ENCODE data around the gene NGLY1.
A peak's percentile ranks its signal among the peaks of the same experiment; 100 is the strongest.

NGLY1 gene

DNA sequence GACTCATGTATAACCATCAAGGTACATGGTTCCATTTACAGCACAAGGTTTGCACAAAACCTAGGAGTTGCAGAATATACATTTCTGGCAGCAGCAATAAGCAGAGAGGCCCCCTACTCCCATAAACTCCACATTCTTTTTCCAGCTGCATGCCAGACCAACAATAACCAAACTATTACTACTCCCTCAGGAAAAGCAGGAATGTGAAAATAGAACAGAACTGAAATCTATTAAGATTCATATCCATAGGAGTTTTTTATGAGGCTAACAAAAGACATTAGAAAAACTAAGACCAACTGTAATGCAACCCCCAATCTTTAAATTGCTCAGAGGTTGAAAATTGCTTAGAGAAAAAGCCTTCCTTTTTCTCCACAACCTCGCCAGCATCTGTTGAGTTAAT is 90.9 kb downstream of the NGLY1 start:
- DNase-seq (ENCODE audit: insufficient read length, low spot score) (no peak), FAIRE-seq (no peak)
- no peak for TF ChIP-seq PAX5 (IDR thresholded peaks at IDR 0.05; ENCODE audit: insufficient read depth, low read length, severe bottlenecking)
- no peak for TF ChIP-seq POLR2AphosphoS5 (IDR thresholded peaks at IDR 0.05; ENCODE audit: low read depth, low read length)
- no peak for TF ChIP-seq POLR2A (IDR thresholded peaks at IDR 0.05; ENCODE audit: low read depth, low read length)
- no peak for TF ChIP-seq SPI1 (IDR thresholded peaks at IDR 0.05; ENCODE audit: low read depth, low read length)
- no peak for TF ChIP-seq POU2F2 (IDR thresholded peaks at IDR 0.05; ENCODE audit: low read depth, low read length)
- TF ChIP-seq TAF1 (IDR thresholded peaks at IDR 0.05; ENCODE audit: low read depth, low read length) = no peak

DNA sequence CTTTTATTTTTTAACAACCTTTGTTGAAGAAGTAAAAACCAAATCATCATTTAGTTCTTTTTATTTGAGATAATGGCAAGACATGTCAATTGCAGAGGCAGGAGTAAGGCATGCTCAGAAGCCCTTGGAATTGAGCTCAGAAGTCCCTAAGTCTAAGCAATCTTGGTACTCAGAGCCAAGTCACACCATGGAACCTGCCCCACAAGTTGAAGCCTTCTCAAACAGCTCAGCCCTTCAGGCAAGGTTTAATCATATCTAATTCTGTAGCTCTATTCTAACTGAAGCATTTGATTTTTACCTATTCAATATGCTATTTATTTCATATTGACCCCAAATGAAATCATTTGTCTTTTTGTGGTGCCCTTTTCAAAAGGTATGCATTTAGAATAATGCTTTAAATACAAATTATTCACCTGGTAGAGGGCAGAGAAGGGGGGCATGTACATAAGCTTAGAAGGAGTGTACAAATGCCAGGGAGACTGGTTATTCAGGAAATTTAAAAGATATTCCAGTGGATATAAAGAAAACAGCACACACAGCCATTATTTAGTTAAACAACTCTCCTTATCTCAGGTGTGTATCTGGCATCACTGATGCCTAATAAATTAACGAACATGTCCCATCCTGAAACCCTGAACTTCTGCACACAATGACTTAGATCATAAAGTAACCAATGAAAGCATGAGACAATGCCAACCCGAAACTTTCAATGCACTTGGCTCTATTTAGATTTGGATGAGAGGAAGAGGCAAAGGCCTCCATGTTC is 92.3 kb downstream of the NGLY1 start:
- FAIRE-seq (no peak), DNase-seq (ENCODE audit: insufficient read length, low spot score) (no peak)
- no peak for TF ChIP-seq POLR2AphosphoS5 (IDR thresholded peaks at IDR 0.05; ENCODE audit: low read depth, low read length)
- TF ChIP-seq TAF1 (IDR thresholded peaks at IDR 0.05; ENCODE audit: low read depth, low read length) = no peak
- TF ChIP-seq POLR2A (IDR thresholded peaks at IDR 0.05; ENCODE audit: low read depth, low read length) = no peak
- TF ChIP-seq POU2F2 (IDR thresholded peaks at IDR 0.05; ENCODE audit: low read depth, low read length) = no peak
- TF ChIP-seq SPI1 (IDR thresholded peaks at IDR 0.05; ENCODE audit: low read depth, low read length) = no peak
- no peak for TF ChIP-seq PAX5 (IDR thresholded peaks at IDR 0.05; ENCODE audit: insufficient read depth, low read length, severe bottlenecking)

DNA sequence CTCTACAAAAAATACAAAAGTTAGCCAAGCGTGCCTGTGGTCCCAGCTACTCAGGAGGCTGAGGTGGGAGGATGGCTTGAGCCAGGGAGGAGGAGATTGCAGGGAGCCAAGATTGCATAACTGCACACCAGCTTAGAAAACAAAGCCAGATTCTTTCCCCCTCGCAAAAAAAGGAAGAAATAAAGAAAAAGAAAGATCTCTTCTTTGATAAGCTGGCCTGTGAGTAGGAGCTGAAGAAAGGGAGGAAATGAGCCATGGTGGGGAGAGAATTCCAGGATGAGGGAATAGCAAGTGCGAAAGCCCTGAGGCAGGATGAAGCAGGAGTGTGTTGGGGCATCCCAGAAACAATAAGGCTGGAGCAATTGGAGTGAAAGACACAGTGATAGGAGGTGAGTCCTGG is 94.0 kb downstream of the NGLY1 start:
- TF ChIP-seq PAX5 (IDR thresholded peaks at IDR 0.05; ENCODE audit: insufficient read depth, low read length, severe bottlenecking) = no peak
- TF ChIP-seq POLR2AphosphoS5 (IDR thresholded peaks at IDR 0.05; ENCODE audit: low read depth, low read length) = no peak
- TF ChIP-seq TAF1 (IDR thresholded peaks at IDR 0.05; ENCODE audit: low read depth, low read length) = no peak
- TF ChIP-seq SPI1 (IDR thresholded peaks at IDR 0.05; ENCODE audit: low read depth, low read length) = no peak
- no peak for TF ChIP-seq POU2F2 (IDR thresholded peaks at IDR 0.05; ENCODE audit: low read depth, low read length)
- no peak for DNase-seq (ENCODE audit: insufficient read length, low spot score)
- no peak for FAIRE-seq

DNA sequence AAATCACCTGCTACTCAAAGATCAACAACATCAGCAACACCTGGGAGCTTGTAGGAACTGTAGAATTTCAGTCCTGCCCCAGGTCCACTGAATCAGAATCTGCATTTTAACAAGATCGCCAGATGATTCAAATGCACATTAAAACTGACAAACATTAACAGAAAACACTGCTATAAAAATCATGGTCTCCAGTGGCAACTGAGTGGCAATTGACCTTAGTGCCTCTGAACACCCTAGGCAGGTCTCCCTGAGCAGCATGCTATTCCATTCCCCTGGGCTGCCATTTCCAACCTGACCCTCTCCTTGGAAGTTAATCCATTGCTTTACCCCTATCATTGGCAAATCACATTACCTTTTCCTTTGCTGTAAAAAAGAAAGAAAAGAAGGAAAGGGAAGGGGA is 95.5 kb downstream of the NGLY1 start:
- no peak for FAIRE-seq
- no peak for TF ChIP-seq POLR2AphosphoS5 (IDR thresholded peaks at IDR 0.05; ENCODE audit: low read depth, low read length)
- TF ChIP-seq SPI1 (IDR thresholded peaks at IDR 0.05; ENCODE audit: low read depth, low read length) = no peak
- no peak for TF ChIP-seq POU2F2 (IDR thresholded peaks at IDR 0.05; ENCODE audit: low read depth, low read length)
- no peak for TF ChIP-seq TAF1 (IDR thresholded peaks at IDR 0.05; ENCODE audit: low read depth, low read length)
- TF ChIP-seq PAX5 (IDR thresholded peaks at IDR 0.05; ENCODE audit: insufficient read depth, low read length, severe bottlenecking) = no peak
- DNase-seq (ENCODE audit: insufficient read length, low spot score) = no peak

DNA sequence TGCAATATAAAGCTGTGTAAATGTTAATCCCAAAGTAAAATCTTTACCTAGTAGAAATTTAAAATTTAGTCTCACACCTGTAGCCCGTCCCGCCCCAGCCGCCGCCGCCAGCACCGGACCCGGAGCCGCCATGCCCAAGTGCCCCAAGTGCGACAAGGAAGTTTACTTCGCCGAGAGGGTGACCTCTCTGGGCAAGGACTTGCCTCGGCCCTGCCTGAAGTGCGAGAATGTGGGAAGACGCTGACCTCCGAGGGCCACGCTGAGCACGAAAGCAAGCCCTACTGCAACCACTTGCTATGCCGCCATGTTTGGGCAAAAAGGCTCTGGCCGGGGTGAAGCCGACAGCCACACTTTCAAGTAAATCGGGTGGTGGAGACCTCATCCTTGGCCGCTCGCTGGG is 96.5 kb downstream of the NGLY1 start:
- FAIRE-seq (no peak), DNase-seq (ENCODE audit: insufficient read length, low spot score) (no peak)
- TF ChIP-seq POU2F2 (IDR thresholded peaks at IDR 0.05; ENCODE audit: low read depth, low read length) (no peak), POLR2A (IDR thresholded peaks at IDR 0.05; ENCODE audit: low read depth, low read length) (no peak), TAF1 (IDR thresholded peaks at IDR 0.05; ENCODE audit: low read depth, low read length) (no peak), POLR2AphosphoS5 (IDR thresholded peaks at IDR 0.05; ENCODE audit: low read depth, low read length) (no peak), PAX5 (IDR thresholded peaks at IDR 0.05; ENCODE audit: insufficient read depth, low read length, severe bottlenecking) (no peak), SPI1 (IDR thresholded peaks at IDR 0.05; ENCODE audit: low read depth, low read length) (no peak)

DNA sequence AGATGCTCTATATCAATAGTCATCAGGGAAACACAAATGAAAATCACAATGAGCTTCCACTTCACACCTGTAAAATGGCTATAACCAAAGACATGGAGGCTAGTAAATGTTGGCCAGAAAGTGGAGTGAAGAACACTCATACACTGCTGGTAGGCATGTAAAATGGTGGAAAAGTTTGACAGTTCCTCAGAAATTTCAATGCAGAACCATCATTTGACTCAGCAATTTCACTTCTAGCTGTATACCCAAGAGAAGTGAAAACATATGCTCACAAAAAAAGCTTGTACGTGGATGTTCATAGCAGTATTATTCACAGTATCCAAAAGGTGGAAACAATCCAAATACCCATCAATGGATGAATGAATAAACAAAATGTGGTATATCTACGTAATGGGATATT is 99.4 kb downstream of the NGLY1 start:
- no peak for DNase-seq (ENCODE audit: insufficient read length, low spot score)
- peak; percentile 43 for FAIRE-seq
- TF ChIP-seq SPI1 (IDR thresholded peaks at IDR 0.05; ENCODE audit: low read depth, low read length) (0 out of 2 replicates have a peak, but pooled peaks have one; percentile 15), POU2F2 (IDR thresholded peaks at IDR 0.05; ENCODE audit: low read depth, low read length) (no peak)

DNA sequence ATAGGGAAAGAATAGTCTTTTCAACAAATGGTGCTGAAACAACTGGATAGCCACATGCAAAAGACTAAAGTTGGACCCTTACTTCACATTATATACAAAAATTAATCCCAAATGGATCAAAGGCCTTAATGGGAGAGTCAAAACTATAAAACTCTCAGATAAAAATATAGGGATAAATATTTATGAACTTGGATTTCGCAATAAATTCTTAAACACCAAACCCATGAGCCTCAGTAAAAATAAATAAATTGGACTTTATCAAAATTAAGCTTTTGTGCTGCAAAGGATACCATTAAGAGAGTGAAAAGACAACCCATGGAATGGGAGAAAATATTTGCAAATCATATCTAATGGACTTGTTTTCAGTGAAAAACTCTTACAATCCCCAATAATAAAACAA is 99.8 kb downstream of the NGLY1 start:
- TF ChIP-seq POLR2A (IDR thresholded peaks at IDR 0.05; ENCODE audit: low read depth, low read length) = no peak
- TF ChIP-seq TAF1 (IDR thresholded peaks at IDR 0.05; ENCODE audit: low read depth, low read length) = no peak
- no peak for TF ChIP-seq SPI1 (IDR thresholded peaks at IDR 0.05; ENCODE audit: low read depth, low read length)
- no peak for TF ChIP-seq POU2F2 (IDR thresholded peaks at IDR 0.05; ENCODE audit: low read depth, low read length)
- no peak for TF ChIP-seq POLR2AphosphoS5 (IDR thresholded peaks at IDR 0.05; ENCODE audit: low read depth, low read length)
- TF ChIP-seq PAX5 (IDR thresholded peaks at IDR 0.05; ENCODE audit: insufficient read depth, low read length, severe bottlenecking) = no peak
- FAIRE-seq (no peak), DNase-seq (ENCODE audit: insufficient read length, low spot score) (no peak)

DNA sequence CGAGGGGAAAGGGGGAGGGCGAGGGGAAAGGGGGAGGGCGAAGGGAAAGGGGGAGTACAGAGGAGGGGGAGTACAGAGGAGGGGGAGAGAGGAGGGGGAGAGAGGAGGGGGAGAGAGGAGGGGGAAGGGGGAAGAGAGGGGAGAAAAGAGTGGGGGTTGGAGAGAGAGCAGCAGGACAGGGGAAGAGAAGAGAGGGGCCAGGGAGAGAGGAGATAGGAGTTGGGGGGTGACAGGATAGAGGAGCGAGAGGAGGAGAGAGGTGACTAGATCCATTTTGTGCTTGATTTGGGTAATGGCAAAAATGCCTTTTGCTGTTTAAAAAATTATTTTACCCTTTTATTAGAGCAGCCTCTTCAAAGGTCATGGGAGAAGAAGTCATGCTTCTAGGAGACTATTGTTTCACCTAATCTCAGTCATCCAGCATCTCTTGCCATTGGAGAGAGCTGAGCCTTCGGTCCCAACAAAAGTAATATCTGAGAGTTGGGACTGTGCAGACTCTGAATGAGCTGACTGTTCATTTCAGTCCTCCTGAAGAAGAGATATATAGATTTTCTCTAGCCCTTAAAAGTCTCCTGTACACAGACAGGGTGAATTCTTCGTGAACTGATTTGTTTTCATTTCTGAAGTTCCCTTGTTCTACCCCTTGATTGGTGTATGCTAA is 103.5 kb downstream of the NGLY1 start:
- no peak for TF ChIP-seq TAF1 (IDR thresholded peaks at IDR 0.05; ENCODE audit: low read depth, low read length)
- FAIRE-seq = no peak

DNA sequence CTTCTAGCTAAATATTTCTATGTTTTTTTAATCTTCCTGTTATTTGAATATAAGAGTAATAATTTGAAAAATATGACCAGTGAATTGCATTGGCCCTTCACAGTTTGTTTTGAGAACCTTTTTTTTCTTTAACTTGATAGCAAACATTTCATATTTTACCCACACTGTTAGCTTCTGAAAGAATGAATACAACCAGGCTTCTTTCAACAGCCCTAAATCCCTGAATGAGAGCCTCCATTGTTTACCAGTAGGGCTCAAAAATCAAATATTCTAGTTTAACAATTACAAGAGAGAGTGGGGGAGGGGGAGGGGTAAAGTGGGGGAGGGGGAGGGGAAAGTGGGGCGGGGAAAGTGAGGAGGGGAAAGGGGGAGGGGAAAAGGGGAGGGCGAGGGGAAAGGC is 104.1 kb downstream of the NGLY1 start:
- TF ChIP-seq POU2F2 (IDR thresholded peaks at IDR 0.05; ENCODE audit: low read depth, low read length) = no peak
- TF ChIP-seq PAX5 (IDR thresholded peaks at IDR 0.05; ENCODE audit: insufficient read depth, low read length, severe bottlenecking) = no peak
- TF ChIP-seq SPI1 (IDR thresholded peaks at IDR 0.05; ENCODE audit: low read depth, low read length) = no peak
- TF ChIP-seq TAF1 (IDR thresholded peaks at IDR 0.05; ENCODE audit: low read depth, low read length) = no peak
- no peak for TF ChIP-seq POLR2A (IDR thresholded peaks at IDR 0.05; ENCODE audit: low read depth, low read length)
- DNase-seq (ENCODE audit: insufficient read length, low spot score) (no peak), FAIRE-seq (no peak)

More for the DNA sequence above, 103.5 kb downstream of the NGLY1 start:
- no peak for DNase-seq (ENCODE audit: insufficient read length, low spot score)

DNA sequence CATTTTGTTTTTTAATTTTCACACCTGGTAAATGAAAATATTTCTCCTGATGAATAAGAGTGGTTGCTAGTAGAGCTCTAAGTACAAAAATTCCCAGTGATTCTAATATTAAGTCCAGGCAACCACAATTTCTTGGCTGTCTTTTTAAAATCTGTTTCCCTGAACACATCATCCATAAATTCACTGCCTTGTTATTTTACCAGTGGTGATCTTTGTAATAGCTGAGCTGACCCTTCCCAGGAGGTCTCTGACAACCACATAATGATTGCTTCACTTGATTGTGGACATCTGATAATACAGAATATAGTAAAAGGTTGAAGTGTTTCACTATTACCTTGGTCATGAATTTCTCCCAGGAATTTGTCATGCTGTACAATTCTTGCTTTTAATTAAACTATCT is 104.7 kb downstream of the NGLY1 start:
- TF ChIP-seq POU2F2 (IDR thresholded peaks at IDR 0.05; ENCODE audit: low read depth, low read length) (no peak), SPI1 (IDR thresholded peaks at IDR 0.05; ENCODE audit: low read depth, low read length) (no peak), POLR2AphosphoS5 (IDR thresholded peaks at IDR 0.05; ENCODE audit: low read depth, low read length) (no peak), TAF1 (IDR thresholded peaks at IDR 0.05; ENCODE audit: low read depth, low read length) (no peak), POLR2A (IDR thresholded peaks at IDR 0.05; ENCODE audit: low read depth, low read length) (no peak), PAX5 (IDR thresholded peaks at IDR 0.05; ENCODE audit: insufficient read depth, low read length, severe bottlenecking) (no peak)
- DNase-seq (ENCODE audit: insufficient read length, low spot score) (no peak), FAIRE-seq (no peak)

Data from GM12891 (cell line).